ENCODE data around the gene TMEM215. TPM values are rescaled to one million over a fixed set of nuclear protein-coding genes. Genes with fewer than 3 reads are reported as not detected.

The TMEM215 gene
- total RNA-seq (2022; extraction: Qiagen RNA extraction; ENCODE audit: low read depth) = 0.03 TPM in 2 of 5 replicates, not detected in the others

DNA sequence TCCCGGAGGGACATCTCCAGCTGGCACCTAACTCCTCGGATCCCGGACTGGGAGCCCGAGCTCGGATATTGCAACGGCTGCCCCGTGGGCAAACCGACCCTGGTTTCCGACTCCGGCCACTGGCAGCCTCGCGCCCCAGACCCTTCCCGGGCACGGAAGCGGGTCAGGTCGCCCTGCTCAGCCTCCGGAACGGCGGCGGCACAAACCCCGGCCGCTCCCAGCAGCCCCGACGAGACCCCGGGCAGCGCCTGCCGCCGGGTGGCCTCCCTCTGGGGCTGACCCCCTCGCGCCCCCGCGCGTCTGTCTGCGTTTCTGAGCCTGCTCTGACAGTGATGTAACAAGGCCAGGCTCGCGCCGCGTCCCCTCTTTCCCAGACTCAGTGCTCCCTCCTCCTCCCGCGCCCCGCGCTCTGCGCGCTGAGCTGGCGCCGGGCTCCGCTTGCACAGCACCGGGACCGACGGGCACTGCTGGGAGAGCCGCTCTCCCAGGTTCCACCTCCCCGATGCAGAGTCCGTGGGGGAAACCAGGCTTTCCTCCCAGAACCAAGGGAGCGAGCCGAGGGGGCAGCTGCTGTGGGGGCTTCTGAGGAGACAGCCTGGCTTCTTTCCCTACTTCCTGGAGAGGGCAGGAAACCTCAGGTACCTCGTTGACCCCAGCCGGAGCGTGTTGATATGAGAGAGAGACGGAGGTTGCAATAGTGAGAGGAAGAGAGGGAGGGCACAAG, at the start of gene TMEM215:
TSS of gene TMEM215 (plus strand) at position 373 of the 724 bp plus-strand sequence. CDS start 644 bp downstream, outside the sequence.

Other genes with a start within 250 kb of the TMEM215 start
- 10.9 to 16.3 TPM (median 12.0 TPM) in 5 replicates for gene SMIM27, start 231.2 kb upstream of the TMEM215 start, total RNA-seq (2022; extraction: Qiagen RNA extraction; ENCODE audit: low read depth)
- gene TOPORS, start 231.0 kb upstream of the TMEM215 start, total RNA-seq (2022; extraction: Qiagen RNA extraction; ENCODE audit: low read depth) = 10.1 to 12.6 TPM (median 12.3 TPM) in 5 replicates
- 106 to 124 TPM (median 111 TPM) in 5 replicates for gene NDUFB6, start 210.4 kb upstream of the TMEM215 start, total RNA-seq (2022; extraction: Qiagen RNA extraction; ENCODE audit: low read depth)
- gene TAF1L, start 147.9 kb upstream of the TMEM215 start, total RNA-seq (2022; extraction: Qiagen RNA extraction; ENCODE audit: low read depth) = 0.02 TPM in 1 of 5 replicates, not detected in the others
- gene APTX, start 218.1 kb downstream of the TMEM215 start, total RNA-seq (2022; extraction: Qiagen RNA extraction; ENCODE audit: low read depth) = 36.9 to 47.4 TPM (median 39.1 TPM) in 5 replicates
- gene DNAJA1, start 241.7 kb downstream of the TMEM215 start, total RNA-seq (2022; extraction: Qiagen RNA extraction; ENCODE audit: low read depth) = 220 to 260 TPM (median 241 TPM) in 5 replicates

Measured in A549 treated with GW870086 at 1 μM for 4 hours (cell line).